Measurements from ENCODE around the gene RNU5B-1.

DNA sequence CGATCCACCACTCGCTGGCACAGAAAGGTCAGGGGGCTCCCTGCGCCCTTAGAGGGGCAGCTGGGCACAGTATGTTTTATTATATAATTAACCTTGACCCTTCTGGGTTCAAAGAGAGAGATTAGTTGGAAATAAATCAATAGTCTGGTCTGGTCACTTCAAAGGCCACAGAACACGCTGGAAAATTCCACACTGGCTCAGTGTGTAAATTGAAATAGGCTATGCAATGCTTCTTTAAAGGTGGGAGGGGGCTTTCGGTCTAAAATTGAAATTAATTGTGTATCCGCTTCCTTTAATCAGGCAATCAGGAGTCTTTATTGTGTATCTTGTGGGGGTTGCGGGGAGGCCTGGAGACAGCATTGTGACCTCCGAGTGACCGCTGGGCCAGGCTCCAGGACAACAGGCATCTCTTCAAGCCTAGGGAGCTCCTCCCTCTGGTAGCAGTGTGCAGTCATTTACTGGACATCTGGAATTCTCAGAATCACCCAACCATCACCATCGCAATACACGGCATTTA lies 8.0 kb downstream of the RNU5B-1 start:
- TF ChIP-seq, protein P1, sequence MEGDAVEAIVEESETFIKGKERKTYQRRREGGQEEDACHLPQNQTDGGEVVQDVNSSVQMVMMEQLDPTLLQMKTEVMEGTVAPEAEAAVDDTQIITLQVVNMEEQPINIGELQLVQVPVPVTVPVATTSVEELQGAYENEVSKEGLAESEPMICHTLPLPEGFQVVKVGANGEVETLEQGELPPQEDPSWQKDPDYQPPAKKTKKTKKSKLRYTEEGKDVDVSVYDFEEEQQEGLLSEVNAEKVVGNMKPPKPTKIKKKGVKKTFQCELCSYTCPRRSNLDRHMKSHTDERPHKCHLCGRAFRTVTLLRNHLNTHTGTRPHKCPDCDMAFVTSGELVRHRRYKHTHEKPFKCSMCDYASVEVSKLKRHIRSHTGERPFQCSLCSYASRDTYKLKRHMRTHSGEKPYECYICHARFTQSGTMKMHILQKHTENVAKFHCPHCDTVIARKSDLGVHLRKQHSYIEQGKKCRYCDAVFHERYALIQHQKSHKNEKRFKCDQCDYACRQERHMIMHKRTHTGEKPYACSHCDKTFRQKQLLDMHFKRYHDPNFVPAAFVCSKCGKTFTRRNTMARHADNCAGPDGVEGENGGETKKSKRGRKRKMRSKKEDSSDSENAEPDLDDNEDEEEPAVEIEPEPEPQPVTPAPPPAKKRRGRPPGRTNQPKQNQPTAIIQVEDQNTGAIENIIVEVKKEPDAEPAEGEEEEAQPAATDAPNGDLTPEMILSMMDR (IDR thresholded peaks at IDR 0.05), result no peak
- TF ChIP-seq EZH2 (IDR thresholded peaks at IDR 0.05), result no peak

Data from neural progenitor cell (in vitro differentiated cells).